A673 (cell line): ENCODE results near the gene LMAN2. TPM values are rescaled to one million over a fixed set of nuclear protein-coding genes. Genes with fewer than 3 reads are reported as not detected.

Experiments
- BruUV-seq: library from RNA; stranded (reverse); fragments of 400-500 nt; replicated peaks from 2 replicates; lab custom pipeline; 2021; lab: Mats Ljungman, UMichigan
- CTCF ChIA-PET: fragments of 300-600 bp; sonication (Branson Sonifier 250); formaldehyde crosslinking; loops from one replicate; lab custom pipeline; 2022; ENCODE audit warnings: antibody characterized with exemption; lab: Charles Lee
- POLR2A ChIA-PET: fragments of 300-600 bp; sonication (Branson Sonifier 250); formaldehyde crosslinking; loops from one replicate; lab custom pipeline; 2022; ENCODE audit warnings: antibody characterized with exemption; ENCODE audit not compliant: low non-redundant PET; lab: Charles Lee
- DNase-seq: peaks from one replicate; pipeline ENCODE4 v3.0.0-alpha.2; 2015; ENCODE audit warnings: low spot score
- H3K27ac ChIP-seq: fragments of 200-600 bp; sonication (generic); 2 replicates; pipeline ENCODE4 v1.5.1; 2016; ENCODE audit warnings: mixed run types, low read depth, mild to moderate bottlenecking, mixed read lengths, antibody characterized with exemption, low read length; ENCODE audit not compliant: poor library complexity, severe bottlenecking
- H3K27me3 ChIP-seq: fragments of 200-600 bp; sonication (generic); replicated peaks from 2 replicates; pipeline ENCODE4 v1.6.1; 2017; ENCODE audit warnings: mixed run types, low read depth, mild to moderate bottlenecking, mixed read lengths, antibody characterized with exemption, low read length; ENCODE audit not compliant: insufficient read depth, poor library complexity
- H3K36me3 ChIP-seq: fragments of 200-600 bp; sonication (generic); 2 replicates; pipeline ENCODE4 v1.6.1; 2016; ENCODE audit warnings: mixed run types, mild to moderate bottlenecking, mixed read lengths, antibody characterized with exemption, low read length; ENCODE audit not compliant: insufficient read depth, poor library complexity, severe bottlenecking
- H3K4me1 ChIP-seq: fragments of 200-600 bp; sonication (generic); 2 replicates; pipeline ENCODE4 v1.6.1; 2017; ENCODE audit warnings: mixed run types, mild to moderate bottlenecking, mixed read lengths, antibody characterized with exemption, low read length; ENCODE audit not compliant: insufficient read depth, poor library complexity, severe bottlenecking
- H3K4me3 ChIP-seq: fragments of 200-600 bp; sonication (generic); 2 replicates; pipeline ENCODE4 v1.5.1; 2016; ENCODE audit warnings: low read depth, mixed run types, mild to moderate bottlenecking, mixed read lengths, low read length; ENCODE audit not compliant: poor library complexity, severe bottlenecking
- H3K9me3 ChIP-seq: fragments of 200-600 bp; sonication (generic); 2 replicates; pipeline ENCODE4 v1.6.1; 2016; ENCODE audit warnings: mixed run types, low read depth, mild to moderate bottlenecking, mixed read lengths, antibody characterized with exemption, low read length; ENCODE audit not compliant: poor library complexity, severe bottlenecking
- EZH2 ChIP-seq: fragments of 200-600 bp; sonication (generic); IDR thresholded peaks from 2 replicates; pipeline ENCODE4 v1.6.1; 2017; ENCODE audit warnings: borderline replicate concordance, low read depth, mild to moderate bottlenecking, mixed read lengths, antibody characterized with exemption, low read length; ENCODE audit not compliant: poor library complexity, severe bottlenecking
- intact Hi-C: fragments of 100-400 bp; cut with micrococcal nuclease; formaldehyde crosslinking; loops from one replicate; pipeline ENCODE4 v1.10.0; 2022; ENCODE audit not compliant: unreplicated experiment
- total RNA-seq: library from RNA; stranded (reverse); gene quantifications from 2 replicates; pipeline ENCODE4 v1.2.3, GENCODE V29; 2021
- TF ChIP-seq, protein P1 (sequence below): fragments of 300-800, 200-600 bp; sonication (generic); conservative IDR thresholded peaks from 2 replicates; pipeline ENCODE4 v1.5.1; 2017; ENCODE audit warnings: low read depth, mild to moderate bottlenecking, antibody characterized with exemption, low read length, moderate library complexity, mixed read lengths

Gene LMAN2
- total RNA-seq, 1 experiment from 2014 or later = 98.4 TPM

DNA sequence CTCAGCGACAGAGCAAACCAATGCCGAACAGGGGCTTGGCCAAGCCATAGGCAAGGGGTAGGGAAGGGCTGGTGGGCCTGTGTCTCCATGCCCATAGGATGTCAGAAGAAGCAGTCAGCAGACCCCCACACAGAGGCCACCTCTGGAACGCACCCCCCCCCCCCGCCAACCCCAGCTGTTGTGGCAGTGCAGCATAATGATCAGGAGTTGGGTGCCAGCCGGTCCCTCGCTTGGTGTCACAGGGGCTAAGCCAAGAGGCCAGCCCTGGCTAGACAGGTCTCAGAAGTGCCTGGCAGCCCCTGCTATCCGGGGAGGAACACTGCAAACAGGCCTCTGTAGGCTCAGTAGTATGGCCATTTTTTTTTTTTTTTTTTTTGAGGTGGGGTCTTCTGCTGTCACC, 36.1 kb downstream of the LMAN2 start:
- no peak overlapping the region for H3K27ac ChIP-seq
- H3K36me3 ChIP-seq = no peaks in the 10 kb centered on the region
- ChIA-PET CTCF (no interaction called here), POLR2A (no interaction called here)
- no peaks in the 10 kb centered on the region for H3K27me3 ChIP-seq
- no peak for TF ChIP-seq EZH2
- TF ChIP-seq, protein P1, sequence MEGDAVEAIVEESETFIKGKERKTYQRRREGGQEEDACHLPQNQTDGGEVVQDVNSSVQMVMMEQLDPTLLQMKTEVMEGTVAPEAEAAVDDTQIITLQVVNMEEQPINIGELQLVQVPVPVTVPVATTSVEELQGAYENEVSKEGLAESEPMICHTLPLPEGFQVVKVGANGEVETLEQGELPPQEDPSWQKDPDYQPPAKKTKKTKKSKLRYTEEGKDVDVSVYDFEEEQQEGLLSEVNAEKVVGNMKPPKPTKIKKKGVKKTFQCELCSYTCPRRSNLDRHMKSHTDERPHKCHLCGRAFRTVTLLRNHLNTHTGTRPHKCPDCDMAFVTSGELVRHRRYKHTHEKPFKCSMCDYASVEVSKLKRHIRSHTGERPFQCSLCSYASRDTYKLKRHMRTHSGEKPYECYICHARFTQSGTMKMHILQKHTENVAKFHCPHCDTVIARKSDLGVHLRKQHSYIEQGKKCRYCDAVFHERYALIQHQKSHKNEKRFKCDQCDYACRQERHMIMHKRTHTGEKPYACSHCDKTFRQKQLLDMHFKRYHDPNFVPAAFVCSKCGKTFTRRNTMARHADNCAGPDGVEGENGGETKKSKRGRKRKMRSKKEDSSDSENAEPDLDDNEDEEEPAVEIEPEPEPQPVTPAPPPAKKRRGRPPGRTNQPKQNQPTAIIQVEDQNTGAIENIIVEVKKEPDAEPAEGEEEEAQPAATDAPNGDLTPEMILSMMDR = no peak
- BruUV-seq = no TSS peak
- peaks cover 11% of the 10 kb centered on the region for H3K4me1 ChIP-seq
- no peak overlapping the region for H3K4me3 ChIP-seq
- no peaks in the 10 kb centered on the region for H3K9me3 ChIP-seq
- no peak for DNase-seq
- intact Hi-C loops = no loop called here

DNA sequence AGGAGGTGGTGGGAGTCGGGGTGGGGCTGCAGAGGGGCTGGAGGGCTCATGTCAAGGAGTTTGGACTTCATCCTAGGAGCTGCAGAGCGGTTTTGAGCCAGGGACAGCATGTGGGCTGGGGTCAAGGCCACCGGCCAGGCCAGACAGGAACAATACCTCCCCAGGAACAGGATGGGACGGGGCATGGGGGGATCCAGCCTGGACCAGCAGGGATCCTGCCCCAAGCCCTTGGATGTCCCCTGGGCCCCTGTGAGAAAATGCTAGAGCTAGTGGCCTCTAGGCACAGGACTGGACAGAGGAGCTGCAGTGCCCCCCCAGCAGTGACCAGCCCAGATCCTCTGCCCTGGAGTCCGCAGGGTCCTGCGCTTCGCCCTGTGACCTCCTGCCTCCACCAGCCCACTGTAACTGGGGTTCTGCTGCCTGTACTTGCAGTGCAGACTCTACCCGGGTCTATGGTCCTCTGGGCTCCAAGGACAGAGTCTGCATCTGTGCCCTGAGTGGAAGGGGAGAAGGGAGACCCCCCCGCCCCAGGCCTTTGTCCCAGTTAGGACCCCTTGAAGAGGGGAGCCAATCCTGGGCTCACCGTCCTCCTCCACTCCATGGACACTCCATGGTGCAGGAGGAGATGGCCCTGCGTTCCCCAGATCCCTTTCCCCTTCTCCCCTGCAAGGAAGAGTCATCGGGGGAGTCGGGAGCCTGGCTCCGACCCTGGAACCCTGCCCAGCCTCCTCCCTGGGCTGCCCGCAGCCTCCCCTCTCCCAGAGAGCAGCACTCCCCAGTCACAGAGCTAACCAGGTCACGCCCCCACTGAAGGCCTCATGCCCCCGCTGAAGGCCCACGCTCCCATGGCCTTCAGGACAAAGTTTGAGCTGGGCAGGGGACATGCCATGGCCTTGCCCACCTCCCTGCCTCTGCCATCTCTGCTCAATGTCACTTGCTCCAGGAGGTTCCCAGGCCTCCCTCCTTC, 36.8 kb downstream of the LMAN2 start:
- BruUV-seq = no TSS peak
- intact Hi-C loops = no loop called here
- H3K4me1 ChIP-seq = peaks cover 18% of the 10 kb centered on the region
- ChIA-PET CTCF (no interaction called here), POLR2A (interaction anchor here (0.6 kb wide), 1 partner anchor 175 kb away, joined by 3 read pairs; no protein-coding TSS in a partner anchor)
- H3K9me3 ChIP-seq = no peaks in the 10 kb centered on the region
- no peaks in the 10 kb centered on the region for H3K36me3 ChIP-seq
- DNase-seq = no peak
- H3K4me3 ChIP-seq = no peak overlapping the region
- no peaks in the 10 kb centered on the region for H3K27me3 ChIP-seq
- TF ChIP-seq EZH2 = no peak
- TF ChIP-seq, protein P1 = no peak
- no peak overlapping the region for H3K27ac ChIP-seq

DNA sequence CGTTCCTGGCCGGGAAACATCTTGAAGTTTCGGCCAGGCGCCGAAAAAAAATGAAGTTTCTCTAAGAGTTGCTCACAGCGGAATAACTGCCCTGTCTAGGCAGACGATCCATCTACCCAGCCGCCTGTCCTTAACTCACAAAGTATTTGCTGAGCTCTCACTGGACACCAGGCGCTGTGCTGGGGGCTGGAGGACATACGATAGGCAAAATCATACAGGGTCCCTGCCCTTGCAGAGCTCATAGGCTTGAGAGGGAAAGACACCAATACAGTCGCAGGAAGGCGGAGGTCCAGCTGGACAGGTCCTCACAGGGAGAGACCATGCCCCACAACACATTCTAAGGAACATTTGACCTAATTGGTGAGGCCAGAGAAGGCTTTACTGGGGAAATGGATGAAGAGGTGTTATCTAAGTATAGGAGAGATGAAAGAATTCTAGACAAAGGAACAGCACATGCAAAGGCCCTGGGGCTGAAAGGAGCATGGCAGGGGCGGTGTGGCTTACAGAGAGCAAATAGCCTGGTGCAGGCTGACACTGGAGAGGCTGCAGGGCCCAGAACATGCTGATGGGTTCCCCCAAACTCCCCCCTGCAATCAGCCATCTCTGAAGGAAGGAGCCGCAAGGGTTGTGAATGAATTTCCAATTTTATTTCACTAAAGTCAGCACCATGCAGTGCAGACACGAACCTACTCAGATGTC, 37.8 kb downstream of the LMAN2 start:
- POLR2A ChIA-PET = no interaction called here
- Histone ChIP-seq H3K27me3 (no peaks in the 10 kb centered on the region), H3K9me3 (no peaks in the 10 kb centered on the region), H3K36me3 (no peaks in the 10 kb centered on the region), H3K4me3 (peak overlapping the region; percentile 80), H3K27ac (no peak overlapping the region), H3K4me1 (peaks cover 20% of the 10 kb centered on the region)
- TF ChIP-seq, protein P1 = no peak
- TF ChIP-seq EZH2 = no peak
- CTCF ChIA-PET = no interaction called here
- BruUV-seq = no TSS peak
- no peak for DNase-seq
- intact Hi-C loops = no loop called here
